KOPT-K1 (cell line): ENCODE measurements around the gene SLC9A9.

ENCODE experiments used
- H3K27ac ChIP-seq: fragments of 200-600 bp; sonication (generic); 2 replicates; pipeline ENCODE4 v1.5.1; 2016; ENCODE audit warnings: antibody characterized with exemption, mild to moderate bottlenecking, low read depth, low read length; ENCODE audit not compliant: poor library complexity, severe bottlenecking
- H3K36me3 ChIP-seq: fragments of 200-600 bp; sonication (generic); 2 replicates; pipeline ENCODE4 v1.5.1; 2017; ENCODE audit warnings: antibody characterized with exemption, mild to moderate bottlenecking, low read length, moderate library complexity; ENCODE audit not compliant: insufficient read depth
- H3K9me3 ChIP-seq: fragments of 200-600 bp; sonication (generic); 2 replicates; pipeline ENCODE4 v1.5.1; 2017; ENCODE audit warnings: antibody characterized with exemption, low read length, mild to moderate bottlenecking; ENCODE audit not compliant: insufficient read depth, poor library complexity, severe bottlenecking

The SLC9A9 gene

DNA sequence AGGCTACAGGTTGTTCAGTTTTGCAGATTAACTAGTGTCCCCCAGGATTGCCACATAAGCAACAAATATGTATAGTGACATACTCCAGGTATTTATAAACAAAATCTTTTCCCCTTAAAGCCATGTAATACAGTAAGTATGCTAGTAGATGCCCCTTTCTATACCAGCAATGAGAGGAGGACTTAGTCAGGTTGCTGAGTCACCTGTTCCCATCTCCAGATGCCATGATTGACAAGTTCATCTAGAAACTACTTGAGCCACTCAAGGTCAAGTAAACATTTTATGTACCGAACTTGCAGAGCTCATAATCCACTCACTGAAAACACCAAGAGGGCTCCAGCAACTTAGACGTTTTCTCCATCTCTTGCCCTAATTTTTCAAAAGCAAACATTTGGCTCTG is 18.2 kb downstream of the SLC9A9 start:
- Histone ChIP-seq H3K9me3 (peaks cover 3% of the 10 kb centered on the region), H3K27ac (no peak overlapping the region), H3K36me3 (no peaks in the 10 kb centered on the region)

DNA sequence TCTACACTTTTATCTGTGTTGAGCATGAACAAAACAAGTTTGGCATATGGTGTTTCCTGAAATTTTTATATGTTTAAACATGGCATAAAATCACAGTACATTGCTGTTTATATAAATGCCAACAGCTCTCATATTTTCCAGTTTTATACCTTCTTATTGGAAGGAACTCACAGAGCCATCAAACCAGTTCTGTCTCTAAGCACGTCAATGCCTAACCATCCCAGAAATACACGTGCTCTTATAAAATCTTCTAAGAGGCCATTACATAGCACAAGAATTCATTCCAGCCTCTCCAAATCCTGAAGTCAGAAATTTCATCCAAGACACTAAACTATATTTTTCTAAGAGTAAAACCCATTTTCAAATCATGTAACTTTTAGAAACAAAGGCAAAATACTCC is 20.8 kb downstream of the SLC9A9 start:
- H3K27ac ChIP-seq, result no peak overlapping the region
- peaks cover 3% of the 10 kb centered on the region for H3K9me3 ChIP-seq

DNA sequence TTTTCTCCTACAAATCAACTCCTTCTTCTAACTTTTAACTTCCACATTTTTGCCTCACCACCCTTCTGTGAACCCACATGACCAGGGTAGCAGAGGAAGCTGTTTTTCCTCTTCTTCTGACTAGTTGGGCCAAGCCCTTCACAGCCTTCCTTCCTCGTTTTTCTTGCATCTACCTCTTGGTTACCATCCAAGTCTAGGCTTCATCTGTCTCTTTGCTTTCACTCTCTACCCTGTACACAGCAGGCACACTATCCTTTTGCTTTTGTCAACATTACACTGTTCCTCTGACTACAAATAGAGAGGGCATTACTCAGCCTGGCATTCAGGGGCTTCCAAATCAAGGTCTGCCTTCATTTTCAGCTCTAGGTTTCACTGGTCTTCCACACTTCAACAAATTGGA is 22.0 kb downstream of the SLC9A9 start:
- Histone ChIP-seq H3K27ac (no peak overlapping the region), H3K36me3 (no peaks in the 10 kb centered on the region), H3K9me3 (peaks cover 3% of the 10 kb centered on the region)

More for the DNA sequence above, 20.8 kb downstream of the SLC9A9 start:
- H3K36me3 ChIP-seq, result no peaks in the 10 kb centered on the region

DNA sequence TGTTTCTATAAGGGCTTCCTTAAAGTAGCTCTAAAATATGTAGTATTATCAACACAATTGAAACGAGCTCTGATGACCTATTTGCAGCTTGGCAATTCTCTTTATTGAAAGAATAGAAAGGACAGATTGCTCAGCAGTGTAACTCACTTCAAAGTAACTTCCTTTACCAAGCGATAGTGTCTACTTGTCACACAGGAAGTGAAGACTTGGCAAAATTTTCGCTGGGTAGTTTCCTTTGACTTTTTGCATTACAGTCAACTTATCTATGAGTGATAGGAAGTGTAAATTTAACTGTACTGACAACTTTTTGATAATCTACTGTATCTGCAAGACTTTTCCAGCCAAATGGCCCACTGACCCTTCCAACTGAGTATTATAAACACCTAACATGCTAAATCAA is 22.8 kb downstream of the SLC9A9 start:
- Histone ChIP-seq H3K27ac (no peak overlapping the region), H3K9me3 (peaks cover 3% of the 10 kb centered on the region), H3K36me3 (no peaks in the 10 kb centered on the region)

DNA sequence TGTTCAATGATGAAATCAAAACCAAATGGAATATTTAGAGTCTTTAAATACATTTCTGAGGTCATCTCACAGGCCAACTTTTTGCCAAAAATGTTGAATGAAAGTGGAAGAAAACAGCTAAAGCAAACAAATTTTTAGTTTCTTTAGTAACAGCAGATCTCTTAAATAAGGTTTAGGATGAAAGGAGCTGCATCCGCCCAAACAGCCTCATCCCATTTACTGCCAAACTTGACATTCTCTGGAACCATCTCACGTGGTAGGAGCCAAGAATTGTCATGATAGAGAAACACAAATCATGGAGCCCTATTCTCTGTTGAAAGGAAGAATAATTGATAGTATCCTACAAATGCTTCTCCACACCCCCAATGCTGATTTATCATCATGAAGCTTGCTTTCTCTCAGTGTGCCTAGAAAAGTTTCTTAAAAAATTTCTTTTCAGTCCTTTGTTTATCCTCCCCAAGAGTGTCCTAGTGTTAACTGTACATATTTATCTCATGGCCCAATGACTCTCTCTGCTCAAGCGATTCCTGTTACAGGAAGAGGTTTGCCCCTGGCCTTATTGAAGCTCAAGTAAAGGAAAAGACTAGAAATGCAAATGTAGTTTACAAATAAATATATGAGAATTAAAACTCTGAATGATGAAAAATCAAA is 23.4 kb downstream of the SLC9A9 start:
- Histone ChIP-seq H3K27ac (no peak overlapping the region), H3K36me3 (no peaks in the 10 kb centered on the region), H3K9me3 (peaks cover 3% of the 10 kb centered on the region)

DNA sequence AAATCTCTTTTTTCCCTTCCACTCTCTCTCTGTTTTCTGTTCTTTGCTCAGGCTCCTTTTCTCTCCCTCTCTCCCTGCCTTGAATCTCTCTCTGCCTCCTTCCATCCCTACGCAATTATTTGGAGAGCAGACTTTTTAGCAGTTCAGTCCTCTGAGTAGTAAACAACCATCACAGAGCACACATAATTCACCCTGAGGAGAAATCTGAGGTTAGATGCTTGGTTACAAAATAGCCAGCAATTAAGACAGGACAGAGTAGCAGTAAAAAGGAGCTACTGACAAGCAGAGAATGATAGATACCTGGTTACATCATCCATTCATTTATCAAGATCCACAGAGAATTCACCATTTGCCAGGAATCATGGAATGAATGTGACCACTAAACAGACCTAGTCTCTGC is 25.5 kb downstream of the SLC9A9 start:
- H3K9me3 ChIP-seq, result peaks cover 3% of the 10 kb centered on the region
- no peaks in the 10 kb centered on the region for H3K36me3 ChIP-seq
- no peak overlapping the region for H3K27ac ChIP-seq

DNA sequence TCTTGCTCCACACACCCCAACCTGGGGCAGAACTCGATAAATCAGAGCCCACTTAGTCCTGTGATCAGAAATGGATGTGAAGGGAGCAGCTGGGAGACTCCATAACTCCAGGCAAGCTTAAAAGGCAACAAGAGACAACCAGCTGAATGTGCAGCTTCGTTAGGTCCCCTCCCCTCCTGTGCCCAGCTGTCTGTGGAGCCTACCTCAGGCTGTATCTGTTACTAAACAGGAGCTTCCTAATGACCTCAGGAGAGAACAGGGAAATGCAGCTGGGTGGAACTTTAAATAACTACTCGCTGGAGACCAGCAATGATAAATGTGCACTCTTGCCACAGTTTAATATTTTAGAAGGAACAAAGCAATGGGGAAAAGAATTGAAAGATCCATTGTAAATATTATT is 25.9 kb downstream of the SLC9A9 start:
- no peaks in the 10 kb centered on the region for H3K36me3 ChIP-seq
- H3K27ac ChIP-seq, result no peak overlapping the region
- peaks cover 3% of the 10 kb centered on the region for H3K9me3 ChIP-seq

DNA sequence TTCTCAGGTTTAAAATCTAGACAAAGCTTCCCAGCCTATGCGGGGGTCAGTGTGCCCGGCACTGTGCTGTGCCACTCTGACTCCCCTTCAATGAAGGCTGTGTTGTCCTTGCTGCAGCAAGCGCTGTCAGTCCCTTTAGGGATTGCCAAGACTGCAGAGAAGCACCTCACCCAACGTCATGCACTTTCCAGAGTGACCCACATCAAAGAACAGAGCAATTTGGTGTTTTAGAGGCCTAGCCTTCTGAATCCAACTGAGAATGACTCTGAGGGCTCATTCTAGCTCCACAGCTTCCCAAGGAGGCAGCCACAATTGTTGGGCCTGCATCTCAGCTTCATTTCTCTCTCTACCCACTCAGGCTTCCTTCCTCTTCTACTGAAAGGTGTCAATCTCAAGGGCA is 26.4 kb downstream of the SLC9A9 start:
- Histone ChIP-seq H3K36me3 (no peaks in the 10 kb centered on the region), H3K9me3 (peaks cover 3% of the 10 kb centered on the region), H3K27ac (no peak overlapping the region)

DNA sequence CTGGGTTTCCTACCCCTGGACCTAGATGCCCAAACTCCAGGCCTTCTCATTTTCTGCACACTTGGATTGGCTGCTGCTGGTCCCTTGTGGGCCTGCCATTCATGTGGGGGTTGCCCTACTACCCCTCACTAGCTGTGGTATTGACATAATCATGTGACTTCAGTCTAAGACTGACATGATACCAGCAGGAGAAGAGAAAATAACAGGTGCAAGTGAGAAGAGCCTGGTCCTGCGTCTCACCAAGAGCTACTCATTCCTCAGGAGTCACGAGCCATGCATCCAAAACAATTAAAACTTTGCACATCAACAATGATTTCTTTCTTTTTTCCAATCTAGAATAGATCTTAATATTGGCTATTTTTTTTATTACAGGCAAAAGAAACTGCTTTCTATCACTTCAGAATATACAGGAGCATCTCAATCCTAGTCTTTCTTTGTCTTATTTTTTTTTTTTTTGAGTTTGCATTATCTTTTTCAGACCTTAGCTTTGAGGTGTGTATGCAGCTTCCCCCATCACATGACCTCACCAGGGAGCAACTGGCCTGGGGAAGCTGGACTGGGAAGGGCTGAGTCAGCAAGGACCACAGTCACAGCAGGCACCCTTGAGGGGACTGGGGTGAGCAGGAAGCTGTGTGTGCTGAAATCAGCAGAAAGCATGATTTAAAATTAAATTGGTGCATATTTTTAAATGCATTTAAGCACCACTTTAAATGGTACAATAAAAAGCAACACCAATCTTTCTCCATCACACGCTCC is 27.6 kb downstream of the SLC9A9 start:
- H3K9me3 ChIP-seq, result no peaks in the 10 kb centered on the region

DNA sequence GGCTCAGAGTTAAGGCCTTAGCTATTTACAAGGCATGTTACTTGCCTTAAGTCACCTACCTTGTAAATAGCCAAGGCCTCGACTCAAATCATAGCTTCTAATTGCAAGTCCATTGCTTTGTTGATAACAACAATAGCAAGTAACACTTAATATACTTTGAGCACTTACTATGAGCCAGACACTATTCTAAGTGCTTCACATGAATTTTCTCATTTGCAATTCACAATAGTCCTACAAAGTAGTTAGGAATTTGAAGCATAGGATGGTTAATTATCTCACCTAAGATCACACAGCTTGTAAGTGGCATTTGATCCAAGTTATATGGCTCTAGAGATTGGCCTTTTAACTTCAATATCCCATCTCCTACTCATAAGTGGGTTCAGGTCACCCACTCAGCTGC is 28.4 kb downstream of the SLC9A9 start:
- Histone ChIP-seq H3K36me3 (no peaks in the 10 kb centered on the region), H3K9me3 (no peaks in the 10 kb centered on the region), H3K27ac (no peak overlapping the region)

More for the DNA sequence above, 27.6 kb downstream of the SLC9A9 start:
- no peak overlapping the region for H3K27ac ChIP-seq
- no peaks in the 10 kb centered on the region for H3K36me3 ChIP-seq

DNA sequence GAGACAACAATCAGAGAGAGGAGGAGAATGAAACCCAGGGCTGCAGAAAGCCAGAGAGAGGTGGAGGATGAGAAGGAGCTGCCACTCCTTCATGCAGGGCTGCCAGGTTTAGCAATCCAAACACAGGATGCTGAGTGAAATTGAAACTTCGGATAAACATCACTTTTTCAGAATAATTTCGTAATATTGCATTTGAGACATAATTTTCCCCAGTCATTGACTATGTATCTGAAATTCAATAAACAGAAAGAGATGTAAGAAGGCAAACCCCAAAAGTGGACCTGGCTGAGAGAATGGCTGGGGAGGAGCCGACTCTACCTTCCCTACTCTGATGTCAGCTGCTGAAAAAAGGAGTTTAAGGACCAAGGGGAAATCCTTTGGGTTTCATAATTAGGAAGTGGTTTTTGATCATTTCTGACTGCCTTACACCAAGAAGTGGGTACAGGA is 33.8 kb downstream of the SLC9A9 start:
- Histone ChIP-seq H3K36me3 (no peaks in the 10 kb centered on the region), H3K27ac (no peak overlapping the region), H3K9me3 (no peaks in the 10 kb centered on the region)

DNA sequence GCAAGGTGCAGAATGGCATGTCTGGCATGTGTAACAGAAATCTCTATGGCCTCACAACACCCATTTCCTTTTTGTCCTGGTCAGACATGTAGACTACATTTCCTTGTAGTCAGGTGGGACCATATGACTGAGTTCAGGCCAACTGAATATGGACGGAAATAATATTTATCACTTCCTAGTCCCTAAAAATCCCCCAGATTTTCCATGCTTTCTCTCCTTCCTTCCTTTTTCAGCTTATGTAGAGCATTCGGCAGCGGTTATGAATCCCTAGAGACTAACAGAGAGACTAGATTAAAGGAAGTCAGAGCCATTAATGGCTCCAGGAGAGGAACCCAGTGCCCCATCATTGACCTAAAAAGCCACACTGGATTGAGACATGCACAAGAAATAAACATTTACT is 35.8 kb downstream of the SLC9A9 start:
- no peaks in the 10 kb centered on the region for H3K9me3 ChIP-seq
- no peaks in the 10 kb centered on the region for H3K36me3 ChIP-seq
- no peak overlapping the region for H3K27ac ChIP-seq

DNA sequence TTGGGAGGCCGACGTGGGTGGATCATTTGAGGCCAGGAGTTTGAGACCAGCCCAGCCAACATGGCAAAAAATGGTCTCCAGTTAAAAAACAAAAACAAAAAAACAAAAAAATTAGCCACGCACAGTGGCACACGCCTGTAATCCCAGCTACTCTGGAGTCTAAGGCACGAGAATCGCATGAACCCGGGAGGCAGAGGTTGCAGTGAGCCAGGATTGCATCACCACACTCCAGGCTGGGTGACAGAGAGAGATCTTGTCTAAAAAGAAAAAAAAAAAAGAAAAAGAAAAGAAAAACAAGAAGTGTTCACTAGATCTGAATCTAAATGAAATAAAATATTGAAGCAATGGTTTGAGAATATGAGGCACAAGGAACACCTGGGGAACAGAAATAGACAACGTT is 36.7 kb downstream of the SLC9A9 start:
- no peak overlapping the region for H3K27ac ChIP-seq
- H3K36me3 ChIP-seq, result no peaks in the 10 kb centered on the region
- no peaks in the 10 kb centered on the region for H3K9me3 ChIP-seq

DNA sequence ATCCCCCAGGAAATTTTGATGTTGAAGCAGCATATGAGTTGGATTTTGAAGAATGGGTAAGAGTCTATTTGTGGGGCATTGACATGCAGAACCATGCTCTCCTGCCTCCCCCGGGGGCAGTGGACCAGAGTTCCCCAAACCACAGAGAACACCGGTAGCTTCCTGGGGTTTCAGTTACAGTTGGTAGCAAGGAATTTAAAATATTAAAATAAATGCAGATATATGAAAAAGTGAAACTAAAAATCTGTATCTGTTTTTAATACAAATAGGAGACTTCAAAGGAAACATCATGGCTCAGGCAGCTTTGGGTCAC is 37.4 kb downstream of the SLC9A9 start:
- Histone ChIP-seq H3K27ac (no peak overlapping the region), H3K36me3 (no peaks in the 10 kb centered on the region), H3K9me3 (no peaks in the 10 kb centered on the region)

DNA sequence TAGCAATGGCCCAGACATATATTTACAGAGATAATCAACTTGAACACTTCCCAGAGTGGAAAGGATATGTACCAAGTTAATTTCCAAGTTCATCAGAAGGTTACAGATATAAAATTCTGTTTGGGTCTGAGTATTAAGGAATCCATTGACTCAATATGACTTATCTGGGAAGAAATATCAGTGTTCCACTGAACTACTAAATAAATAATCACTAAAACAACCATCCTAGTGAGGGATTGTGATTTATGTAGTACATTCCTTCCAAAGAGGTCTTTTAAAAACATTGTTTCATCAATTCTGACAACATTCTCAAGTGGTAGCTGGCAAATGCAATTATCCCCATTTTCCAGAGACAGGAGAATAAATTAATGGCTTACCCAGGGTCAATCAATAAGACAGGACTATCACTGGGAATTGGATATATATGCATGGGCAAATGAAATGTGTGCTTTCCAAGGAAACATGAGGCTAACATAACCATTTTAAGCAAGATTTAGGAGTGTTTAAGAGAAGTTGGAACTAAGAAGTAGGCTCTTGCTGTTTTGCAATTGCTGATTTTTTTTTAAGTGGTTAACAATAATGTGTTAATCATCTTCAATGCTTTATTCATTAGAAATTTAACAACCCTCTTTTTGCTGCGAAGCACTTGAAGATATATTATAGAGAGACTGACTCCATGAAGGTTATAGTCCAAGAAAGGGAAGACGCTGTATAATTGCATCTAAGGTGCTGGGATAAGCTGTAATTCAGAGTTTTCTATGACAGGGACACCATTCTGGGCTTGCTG is 37.9 kb downstream of the SLC9A9 start:
- no peak overlapping the region for H3K27ac ChIP-seq
- no peaks in the 10 kb centered on the region for H3K36me3 ChIP-seq
- H3K9me3 ChIP-seq, result no peaks in the 10 kb centered on the region
